HG03135 (cell line): Measurements from ENCODE around the gene DCLRE1A.

Experiments
- ATAC-seq: cut with Tn5 transposase; IDR thresholded peaks from one replicate; pipeline ENCODE4 v1.9.1; 2021; ENCODE audit warnings: mild to moderate bottlenecking, moderate library complexity; ENCODE audit not compliant: unreplicated experiment

The DCLRE1A gene

DNA sequence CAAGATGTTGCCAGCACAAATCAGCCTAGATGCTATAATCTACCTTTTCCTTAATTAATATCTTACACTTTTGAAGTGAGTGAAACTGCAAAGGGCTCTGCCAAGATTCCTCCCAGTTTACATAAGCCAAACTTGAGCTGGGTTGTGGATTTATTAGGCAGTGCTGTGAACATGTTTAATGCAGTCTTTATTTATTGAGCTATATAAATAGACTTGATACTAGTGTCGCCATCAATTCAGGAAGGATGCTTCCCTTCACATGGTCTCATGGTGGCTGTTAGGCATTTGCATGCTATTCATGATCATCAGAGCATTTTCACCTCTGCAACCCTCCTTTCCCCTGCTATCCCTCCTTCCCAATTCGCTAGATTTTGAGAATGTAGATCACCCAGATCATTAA, 62.2 kb downstream of the DCLRE1A start:
- no peak for ATAC-seq

DNA sequence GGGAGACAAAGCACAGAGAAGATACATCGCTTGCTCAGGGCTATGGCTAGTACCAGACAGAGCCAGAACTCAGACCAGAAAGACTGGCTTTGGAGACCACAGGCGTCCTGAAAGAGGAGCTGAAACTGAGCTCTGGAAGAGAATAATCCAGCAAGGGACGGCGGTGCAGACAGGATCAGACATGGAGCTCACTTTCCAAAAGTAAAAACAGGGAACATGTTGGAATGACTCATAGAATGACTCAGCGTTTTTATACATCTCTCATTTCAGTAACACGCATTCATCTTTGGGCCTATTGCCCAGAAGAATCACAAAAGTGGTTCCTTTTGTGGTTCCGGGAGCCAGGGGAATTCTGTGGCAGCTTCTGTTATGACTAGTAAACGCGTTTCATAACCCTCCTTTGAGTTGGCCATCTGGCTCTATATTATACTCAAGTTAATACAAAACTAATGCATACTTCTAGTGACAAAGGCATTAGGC, 65.2 kb downstream of the DCLRE1A start:
- peak; percentile 77 for ATAC-seq
